M059J (cell line): Measurements from ENCODE around the gene NUBPL. TPM values are rescaled to one million over a fixed set of nuclear protein-coding genes. Genes with fewer than 3 reads are reported as not detected.

ENCODE experiments used
- DNase-seq: peaks from one replicate; pipeline ENCODE4 v3.0.0-alpha.2; 2012; ENCODE audit warnings: low read depth
- total RNA-seq: library from RNA; depleted of rRNA; stranded (reverse); fragments of >200 nt; shearing (Covaris generic); gene quantifications from 2 replicates; pipeline ENCODE4 v1.2.3, GENCODE V29; 2014; rRNA removed

The NUBPL gene, protein sequence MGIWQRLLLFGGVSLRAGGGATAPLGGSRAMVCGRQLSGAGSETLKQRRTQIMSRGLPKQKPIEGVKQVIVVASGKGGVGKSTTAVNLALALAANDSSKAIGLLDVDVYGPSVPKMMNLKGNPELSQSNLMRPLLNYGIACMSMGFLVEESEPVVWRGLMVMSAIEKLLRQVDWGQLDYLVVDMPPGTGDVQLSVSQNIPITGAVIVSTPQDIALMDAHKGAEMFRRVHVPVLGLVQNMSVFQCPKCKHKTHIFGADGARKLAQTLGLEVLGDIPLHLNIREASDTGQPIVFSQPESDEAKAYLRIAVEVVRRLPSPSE
- total RNA-seq, result 6.2 and 11.8 TPM in 2 replicates

DNA sequence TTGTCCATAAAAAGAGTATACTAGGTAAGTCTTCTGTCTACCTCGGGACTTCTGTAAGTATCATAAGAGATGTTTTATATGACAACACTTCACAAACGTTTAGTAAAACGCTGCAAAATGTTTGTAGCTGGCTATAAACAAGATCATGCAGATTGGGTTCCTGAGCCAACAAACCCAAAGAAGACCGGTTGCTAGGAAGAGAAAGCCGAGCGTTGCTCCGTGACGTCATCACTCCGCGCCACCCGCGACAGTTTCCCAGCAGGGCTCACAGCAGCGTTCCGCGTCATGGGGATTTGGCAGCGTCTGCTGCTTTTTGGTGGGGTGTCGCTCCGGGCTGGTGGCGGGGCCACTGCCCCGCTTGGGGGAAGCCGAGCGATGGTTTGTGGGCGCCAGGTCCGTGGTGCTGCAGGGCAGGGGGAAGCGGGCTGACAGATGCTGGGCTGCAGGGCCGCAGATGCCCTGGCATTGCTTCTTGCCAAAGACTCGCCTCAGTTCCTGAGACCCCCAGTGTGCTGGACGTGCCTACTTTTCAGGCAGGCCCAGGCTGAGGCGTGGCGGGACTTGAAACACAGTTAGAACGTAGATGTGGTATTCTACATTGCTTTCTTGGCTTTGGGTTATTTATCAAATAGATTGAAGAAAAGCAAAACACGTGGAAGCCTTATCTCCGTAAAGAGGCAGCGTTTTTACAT, at the start of gene NUBPL:
Gene NUBPL (plus strand): TSS at position 250 of the 692 bp plus-strand sequence. CDS start 36 bp downstream, at position 286.
- peak; percentile 93 for DNase-seq

DNA sequence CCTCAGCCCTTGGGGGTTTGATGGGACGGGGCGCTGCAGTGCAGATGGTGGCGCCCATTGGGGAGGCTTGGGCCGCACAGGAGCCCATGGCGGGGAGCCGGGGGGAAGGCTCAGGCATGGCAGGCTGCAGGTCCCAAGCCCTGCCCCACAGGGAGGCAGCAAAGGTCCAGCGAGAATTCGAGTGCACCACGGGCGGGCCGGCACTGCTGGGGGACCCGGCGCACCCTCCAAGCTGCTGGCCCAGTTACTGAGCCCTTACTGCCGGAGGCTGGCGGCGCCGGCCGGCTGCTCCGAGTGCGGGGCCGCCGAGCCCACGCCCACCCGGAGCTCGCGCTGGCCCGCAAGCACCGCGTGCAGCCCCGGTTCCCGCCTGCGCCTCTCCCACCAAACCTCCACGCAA, 34.1 kb upstream of the NUBPL start:
- no peak for DNase-seq

DNA sequence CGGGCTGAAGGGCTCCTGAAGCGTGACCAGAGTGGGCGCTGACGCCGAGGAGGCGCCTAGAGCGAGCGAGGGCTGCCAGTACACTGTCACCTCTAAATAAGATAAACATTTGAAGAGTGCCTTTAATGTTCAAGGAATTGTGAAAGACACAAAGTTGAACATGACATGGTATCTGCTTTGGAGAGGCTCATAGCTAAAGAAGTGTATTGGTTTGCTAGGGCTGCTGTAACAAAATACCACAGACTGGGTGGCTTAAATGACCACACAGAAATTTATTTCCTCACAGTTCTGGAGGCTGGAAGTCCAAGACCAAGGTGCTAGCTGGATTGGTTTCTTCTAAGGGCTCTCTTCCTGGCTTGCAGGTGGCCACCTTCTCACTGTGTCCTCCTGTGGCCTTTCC, 33.7 kb upstream of the NUBPL start:
- DNase-seq, result no peak

DNA sequence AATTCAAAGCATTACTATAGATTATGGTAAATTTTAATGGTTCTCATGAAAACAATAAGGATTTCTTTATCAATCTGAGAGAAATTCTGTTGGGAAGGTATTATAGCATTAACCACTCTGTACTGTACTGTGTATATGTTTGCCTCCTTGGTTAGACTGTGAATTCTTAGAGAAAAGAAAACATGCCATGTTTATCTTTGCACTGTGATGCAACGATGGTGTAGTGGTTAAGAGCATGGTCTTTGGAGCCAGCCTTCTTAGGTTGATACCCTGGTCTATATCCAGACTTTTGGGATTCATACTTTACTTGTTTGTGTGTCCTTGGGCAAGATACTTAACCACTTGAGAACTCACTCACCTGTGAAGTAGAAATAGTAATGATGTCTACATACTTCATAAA, 32.2 kb upstream of the NUBPL start:
- DNase-seq, result no peak

DNA sequence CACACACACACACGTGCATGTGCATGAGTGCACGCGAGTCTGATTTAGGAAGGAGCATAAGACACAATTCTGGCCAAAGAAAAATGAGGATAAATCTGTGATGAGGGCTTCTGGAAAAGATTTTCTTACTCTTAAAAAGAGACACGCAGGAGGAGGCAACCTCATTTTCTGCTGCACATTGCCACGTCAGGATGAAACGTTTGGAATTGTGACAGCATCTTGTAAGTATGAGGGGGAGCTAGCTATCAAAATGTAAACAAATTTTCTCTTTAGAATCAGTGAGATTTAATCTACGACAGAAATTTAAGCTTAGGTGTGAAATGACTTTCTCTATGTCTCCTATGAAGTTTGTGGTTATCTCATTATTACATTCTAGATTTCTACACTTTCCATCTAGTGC, 31.1 kb upstream of the NUBPL start:
- peak; percentile 15 for DNase-seq

DNA sequence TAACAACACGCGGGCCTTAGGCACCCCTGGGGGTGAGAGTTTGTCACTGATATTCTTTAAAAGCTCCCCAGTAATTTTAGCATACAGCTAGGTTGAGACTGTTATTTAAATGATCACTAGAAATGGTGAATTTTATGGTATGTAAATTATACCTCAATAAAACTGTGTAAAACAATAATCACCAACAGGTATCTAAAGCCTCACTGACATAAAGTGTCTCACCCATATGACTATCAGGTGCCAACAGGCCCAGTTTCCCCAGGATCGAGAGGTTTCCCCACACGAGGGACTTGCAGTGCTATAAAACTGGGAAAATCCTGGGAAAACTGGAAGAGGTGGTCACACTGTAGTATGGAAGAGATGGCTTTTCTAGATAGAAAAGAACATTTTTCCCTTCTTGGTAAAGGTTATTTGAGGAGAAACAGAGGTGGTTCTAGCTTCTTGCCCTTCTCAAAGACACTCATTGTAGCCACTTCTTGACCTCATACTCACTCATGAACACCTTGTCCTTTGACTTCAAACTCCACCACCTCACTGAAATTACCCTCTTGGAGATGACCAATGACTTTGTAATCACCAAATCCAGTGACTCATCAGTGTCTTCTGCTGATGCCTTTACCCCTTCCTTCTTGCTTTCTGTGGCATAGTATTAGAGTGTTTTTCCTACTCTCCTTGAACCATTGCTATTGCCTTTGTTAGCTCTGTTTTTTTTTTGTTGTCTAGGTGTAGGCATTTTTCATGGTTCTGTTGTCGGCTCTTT, 24.8 kb upstream of the NUBPL start:
- DNase-seq, result peak; percentile 33

DNA sequence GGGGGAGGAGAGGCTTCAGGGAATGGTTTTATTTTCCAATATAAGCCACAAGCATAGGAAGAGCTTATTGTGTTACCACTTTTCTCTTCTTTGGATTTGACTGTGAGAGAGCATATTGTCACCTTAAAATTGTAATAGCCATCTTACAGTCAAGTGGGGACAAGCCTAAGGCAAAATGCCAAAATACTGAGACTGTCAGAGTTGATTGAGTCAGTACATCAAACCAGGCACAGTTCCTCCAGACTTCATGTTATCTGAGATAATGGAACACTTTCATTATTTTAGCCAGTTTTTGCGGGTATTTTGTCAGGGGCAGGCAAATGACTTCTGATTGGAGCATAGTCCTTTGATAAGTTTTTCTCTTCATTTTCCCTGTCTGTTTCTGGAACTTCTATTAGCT, 19.5 kb upstream of the NUBPL start:
- no peak for DNase-seq

DNA sequence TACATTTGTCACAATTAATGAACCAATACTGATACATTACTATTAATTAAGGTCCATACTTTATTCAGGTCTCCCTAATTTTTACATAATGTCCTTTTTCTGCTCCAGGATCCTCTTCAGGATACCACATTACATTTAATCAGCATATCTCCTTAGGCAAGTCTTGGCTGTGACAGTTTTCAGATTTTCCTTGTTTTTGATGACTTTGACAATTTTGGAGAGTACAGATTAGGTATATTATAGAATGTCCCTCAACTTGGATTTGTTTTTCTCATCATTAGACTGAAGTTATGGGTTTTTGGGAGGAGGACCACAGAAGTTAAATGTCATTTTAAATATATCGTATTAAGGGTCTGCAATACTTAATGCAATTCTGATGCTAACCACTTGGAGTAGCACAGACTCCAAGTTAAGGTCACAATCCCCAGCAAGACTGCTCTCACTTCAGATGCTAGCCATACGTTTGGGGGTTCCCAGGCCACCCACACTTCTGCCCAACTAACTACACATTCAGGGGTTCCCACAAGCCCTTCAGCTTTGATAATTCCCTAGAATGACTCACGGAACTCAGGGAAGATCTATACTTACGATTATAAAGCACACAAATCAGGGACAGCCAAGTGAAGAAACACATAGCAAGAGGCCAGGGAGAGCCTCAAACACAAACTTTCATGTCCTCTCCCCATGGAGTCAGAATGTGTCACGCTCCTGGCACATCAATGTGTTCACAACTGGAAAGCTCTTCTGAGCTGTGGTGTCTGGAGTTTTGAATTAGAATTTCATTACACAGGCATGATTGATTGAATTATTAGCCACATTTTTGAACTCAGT, 17.0 kb upstream of the NUBPL start:
- no peak for DNase-seq

DNA sequence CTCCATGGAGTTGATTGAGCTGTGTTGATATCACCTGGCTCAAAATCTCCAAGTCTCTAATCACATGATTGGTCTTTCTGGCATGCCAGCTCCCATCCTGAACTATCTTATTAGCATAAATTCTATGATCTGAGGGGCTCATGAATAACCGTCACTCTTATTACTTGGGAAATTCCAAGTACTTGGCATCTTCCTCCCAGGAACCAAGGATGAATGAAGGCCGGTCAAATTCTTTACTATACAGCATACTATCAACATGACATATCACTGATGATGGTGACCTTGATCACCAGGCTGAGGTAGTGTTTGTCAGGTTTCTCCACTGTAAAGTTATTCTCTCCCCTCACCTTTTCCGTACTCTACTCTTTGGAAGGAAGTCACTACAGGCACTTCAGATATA, 16.4 kb upstream of the NUBPL start:
- DNase-seq, result no peak

DNA sequence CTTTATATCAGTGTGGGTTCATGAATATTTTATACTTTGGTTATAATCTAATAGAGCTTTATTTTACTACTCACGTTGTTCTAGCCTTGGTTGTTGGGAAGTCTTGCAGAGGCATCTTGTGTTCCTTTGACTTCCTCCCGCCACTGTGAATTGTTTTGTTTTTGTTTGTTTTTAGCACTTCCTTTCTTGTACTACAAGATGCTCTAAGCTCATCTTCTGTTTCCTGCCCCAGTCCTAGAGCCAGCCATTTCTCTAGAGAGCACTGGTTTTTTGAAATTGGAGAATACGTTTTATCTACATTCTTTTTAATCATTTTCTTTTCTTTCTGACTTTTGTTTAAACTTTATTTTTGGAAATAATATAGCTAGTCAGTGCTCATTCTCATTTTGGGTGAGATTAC, 15.9 kb upstream of the NUBPL start:
- DNase-seq, result no peak

DNA sequence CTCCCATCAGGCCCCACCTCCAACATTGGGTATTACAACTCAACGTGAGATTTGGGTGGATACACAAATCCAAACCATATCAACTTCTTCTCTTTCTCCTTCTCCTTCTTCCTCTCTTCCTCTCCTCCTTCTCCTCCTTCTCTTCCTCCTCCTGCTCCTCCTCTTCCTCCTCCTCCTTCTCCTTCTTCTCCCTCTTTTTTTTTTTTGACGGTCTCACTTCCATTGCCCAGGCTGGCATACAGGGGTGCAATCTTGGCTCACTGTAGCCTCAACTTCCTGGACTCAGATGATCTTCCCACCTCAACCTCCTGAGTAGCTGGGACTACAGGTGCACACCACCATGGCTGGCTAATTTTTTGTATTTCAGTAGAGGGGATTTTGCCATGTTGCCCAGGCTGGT, 11.4 kb upstream of the NUBPL start:
- DNase-seq, result no peak

DNA sequence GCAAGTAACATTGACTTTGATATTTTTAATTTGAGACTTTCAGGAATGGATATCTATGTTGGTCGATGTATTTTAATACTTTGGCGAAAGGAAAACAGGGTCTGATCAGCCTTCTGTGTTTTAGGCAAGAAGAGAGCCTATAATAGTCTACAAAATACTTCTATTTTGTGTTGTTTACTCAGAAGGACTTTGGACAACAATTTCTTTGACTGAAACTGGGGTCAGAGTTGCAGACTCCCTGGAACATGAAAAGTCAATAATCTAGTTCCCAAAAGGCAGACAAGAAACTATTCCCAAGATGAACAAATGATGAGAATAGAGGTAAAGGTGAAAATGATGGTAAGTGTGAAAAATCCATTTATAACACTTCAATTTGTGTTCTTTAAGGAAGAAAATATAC, 10.6 kb upstream of the NUBPL start:
- no peak for DNase-seq

DNA sequence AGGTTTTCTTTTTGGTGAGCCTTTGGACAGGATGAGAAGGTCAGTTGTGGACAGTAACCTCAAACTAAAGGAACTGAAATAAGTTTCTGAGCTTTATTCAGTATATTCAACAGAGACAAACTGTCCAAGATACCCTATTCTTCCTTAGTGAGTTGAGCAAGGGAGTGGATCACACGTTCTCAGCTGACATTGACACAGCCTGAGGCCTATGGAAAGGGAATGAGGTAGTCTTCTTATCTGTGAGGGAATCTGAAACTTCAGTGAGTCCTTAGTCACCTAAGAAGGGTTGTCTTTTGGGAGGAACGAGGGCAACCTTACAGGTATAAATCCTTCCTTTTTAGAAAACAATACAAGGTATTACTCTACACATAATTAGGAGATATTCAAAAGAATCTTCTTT, 5.0 kb upstream of the NUBPL start:
- DNase-seq, result no peak

DNA sequence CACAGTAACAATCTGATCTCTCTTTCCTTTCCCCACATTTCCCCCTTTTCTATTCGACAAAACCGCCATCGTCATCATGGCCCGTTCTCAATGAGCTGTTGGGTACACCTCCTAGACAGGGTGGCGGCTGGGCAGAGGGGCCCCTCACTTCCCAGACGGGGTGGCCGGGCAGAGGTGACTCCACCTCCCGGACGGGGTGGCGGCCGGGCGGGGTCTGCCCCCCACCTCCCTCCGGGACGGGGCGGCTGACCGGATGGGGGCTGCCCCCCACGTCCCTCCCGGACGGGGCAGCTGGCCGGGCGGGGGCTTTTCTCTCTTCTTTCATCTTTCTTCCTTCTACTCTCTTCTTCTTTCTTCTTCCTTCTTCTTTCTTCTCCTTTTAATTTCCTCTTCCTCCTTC, 1.3 kb upstream of the NUBPL start:
- DNase-seq, result no peak

DNA sequence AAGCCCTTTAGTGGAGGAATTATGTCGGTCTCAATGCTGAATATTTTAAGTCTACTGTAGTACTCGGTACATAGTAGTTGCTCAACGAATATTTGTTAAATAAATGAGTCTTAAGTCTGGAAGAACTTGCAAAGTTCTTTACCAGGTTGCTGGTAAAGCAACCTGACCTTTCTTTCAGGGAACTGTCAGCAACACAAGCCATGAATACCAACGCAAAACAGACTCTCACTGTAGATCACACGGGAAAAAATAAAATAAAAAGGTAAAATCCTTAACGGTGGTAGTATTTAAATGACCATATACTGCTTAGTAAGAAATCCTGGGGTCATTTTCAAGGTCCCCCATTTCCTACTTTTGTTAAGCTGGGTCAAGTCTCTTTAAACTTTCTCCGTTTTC, 447 bp upstream of the NUBPL start:
- DNase-seq, result no peak

DNA sequence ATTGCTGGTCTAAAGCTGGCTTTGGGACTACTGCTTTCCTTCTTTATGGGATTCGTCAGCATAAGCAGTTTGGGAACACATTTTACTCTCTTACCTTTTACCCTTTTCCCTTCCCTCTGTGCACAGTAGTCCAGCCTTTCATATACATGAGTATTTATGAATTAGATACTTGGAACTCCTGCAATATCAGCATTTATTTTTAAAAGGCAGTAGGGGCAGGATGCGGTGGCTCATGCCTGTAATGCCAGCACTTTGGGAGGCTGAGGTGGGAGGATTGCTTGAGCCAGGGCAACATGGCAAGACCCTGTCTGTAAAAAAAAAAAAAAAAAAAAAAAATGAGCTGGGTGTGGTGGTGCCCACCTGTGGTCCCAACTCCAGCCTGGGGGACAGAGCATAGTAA, 3.0 kb downstream of the NUBPL start:
- DNase-seq, result no peak

DNA sequence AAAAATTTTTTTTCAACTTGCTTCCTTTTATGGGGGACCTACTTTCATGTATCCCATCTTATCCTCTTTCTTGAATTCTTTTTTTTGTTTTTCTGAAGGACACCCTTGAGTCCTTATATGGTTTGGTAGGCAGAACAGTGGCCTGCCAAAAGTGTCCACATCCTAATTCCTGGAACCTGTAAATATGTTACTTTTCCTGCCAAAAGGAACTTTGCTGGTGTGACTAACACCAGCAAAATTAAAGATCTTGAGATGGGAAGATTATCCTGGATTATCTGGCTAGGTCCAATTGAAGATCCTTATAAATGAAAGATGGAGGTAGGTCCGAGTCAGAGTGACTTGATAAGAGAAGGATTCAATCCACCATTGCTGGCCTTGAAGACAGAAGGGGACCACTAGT, 5.3 kb downstream of the NUBPL start:
- no peak for DNase-seq

DNA sequence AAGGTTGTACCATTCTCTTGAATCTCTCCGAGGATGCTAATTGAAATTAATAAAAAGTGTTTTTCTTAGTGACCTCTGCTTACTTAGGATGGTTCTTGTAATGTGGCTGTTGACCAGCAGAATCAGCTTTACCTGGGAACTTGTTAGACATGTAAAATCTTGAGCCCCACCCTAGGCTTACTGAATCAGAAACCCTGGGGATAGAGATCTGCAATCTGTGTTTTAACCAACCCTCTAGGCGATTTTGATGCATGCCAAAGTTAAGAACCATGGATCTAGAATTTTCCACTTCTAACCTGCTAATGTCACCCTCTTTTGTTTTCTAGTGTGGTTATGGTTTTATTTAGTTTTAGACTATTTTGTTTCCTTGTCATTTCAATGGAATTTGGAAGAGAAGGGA, 6.5 kb downstream of the NUBPL start:
- DNase-seq, result no peak

DNA sequence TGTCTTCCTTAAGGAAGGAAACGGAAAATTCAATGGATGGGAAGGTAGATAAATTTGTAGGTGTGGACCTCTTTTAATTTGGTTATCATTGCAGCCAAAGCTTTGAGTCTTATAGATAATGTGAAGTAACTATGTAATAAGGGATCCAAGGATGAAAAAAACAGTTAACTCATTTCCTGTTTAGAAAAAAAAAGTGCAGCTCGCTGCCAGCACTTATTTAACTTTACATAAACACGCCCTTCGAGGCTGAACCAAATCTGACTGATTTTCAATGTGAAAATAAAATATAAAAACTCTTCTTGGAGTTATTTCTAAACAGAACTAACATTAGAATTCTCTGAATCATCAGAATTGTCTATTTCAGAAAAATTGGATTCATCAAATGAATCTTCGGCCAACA, 7.0 kb downstream of the NUBPL start:
- DNase-seq, result no peak

DNA sequence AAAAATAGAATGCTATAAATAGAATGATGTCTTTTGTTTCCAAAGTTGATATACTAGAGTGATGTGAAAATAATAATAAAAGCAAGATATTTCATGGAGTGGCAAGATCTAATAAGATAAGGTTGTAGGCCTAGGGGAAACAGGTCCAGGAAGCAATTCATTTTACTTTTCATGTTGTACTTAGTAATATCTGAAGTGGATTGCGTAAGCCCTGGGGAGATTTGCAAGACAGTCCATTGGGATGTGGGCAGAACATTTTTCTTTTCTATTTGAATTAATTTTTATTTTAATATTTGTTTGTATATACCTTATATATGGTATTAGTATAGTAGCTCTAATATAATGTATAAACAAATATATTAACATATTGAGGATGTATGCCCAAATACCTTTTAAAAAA, 7.5 kb downstream of the NUBPL start:
- no peak for DNase-seq

DNA sequence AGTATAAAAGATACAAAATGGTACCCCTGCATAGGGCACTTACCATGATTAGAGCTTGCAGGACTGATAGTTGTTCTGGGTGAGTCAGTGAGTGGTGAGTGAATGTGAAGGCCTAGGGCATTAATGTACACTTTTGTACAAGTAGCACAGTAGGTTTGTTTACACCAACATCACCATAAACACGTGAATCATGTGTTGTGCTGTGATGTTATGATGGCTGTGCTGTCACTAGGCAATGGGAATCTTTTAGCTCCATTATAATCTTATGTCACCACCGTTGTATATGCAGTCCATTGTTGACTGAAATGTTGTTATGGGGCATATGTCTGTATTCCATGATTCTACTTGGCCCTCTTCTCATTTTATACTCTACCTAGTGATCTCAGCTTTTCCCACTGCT, 11.8 kb downstream of the NUBPL start:
- DNase-seq, result peak; percentile 26

DNA sequence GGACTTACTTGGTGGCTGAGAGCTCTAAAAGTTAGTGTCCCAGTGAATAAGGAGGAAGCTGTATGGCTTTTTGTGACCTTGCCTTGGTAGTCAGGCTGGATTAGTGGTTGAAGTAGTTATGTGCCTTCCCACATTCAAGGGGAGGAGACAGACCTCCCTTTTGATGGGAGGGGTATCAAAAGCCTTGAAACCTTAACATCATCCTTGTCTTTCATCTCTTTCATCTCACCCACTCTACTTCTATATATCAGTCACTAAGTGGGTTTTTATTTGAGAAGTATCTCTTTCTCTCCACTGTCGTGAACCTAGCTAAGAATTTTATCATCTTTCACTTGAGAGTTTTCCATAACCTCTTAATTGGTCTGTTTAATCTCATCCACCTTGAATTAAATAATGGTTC, 15.7 kb downstream of the NUBPL start:
- no peak for DNase-seq
